COLO829 (cell line): ENCODE results near the gene FANCF.

Source experiments
- DNase-seq: peaks from one replicate; pipeline ENCODE4 v3.0.0; 2012; ENCODE audit warnings: low spot score

FANCF gene

GRCh38 chr11:22624742-22625447, 728 bp downstream of the FANCF start:
- DNase-seq = peak; percentile 30

- DNase-seq = no peak
These were observed 7.8 kb downstream of the FANCF start for GRCh38 chr11:22617868-22618267.

- DNase-seq = no peak
These were observed 21.7 kb downstream of the FANCF start for GRCh38 chr11:22603933-22604332.

GRCh38 chr11:22602504-22602903, 23.1 kb downstream of the FANCF start:
- no peak for DNase-seq

GRCh38 chr11:22599458-22599857, 26.2 kb downstream of the FANCF start:
- DNase-seq = no peak

DNA sequence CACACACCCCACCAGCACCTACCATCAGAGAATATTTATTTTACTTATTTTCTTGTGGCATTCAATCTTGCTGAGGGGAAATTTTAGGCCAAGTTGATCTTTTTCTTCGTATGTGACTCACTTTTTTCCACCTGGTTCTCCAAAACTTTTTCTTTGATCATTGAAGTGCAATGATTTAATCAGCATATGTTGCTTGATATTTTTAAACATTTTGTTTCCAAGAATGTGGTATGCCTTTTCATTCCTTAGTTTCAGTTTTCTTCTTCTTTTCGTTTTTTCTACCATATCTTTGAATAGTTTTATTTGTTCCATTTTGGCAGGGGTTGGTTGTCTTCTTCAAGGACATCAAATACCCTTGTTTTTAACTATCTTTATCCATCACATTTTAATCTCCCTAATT, 28.6 kb downstream of the FANCF start:
- DNase-seq = no peak

DNA sequence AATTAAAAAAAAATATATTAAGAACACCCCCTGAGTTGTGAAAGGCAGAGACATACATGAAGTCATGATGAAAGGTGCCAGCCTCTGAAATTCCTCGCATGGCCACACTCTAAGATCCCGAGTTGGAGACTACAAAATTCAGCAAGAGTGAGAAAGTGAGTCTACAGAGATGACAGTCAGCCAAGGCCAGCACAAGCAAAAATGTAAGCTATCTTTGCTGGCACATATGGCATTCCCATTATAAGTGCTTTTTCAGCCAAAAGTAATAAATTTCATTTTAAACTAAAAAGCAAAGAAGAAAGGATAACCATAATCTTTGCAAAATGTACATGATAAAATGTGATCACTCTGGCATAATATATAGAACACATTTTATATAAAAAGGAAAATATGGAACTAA, 40.6 kb downstream of the FANCF start:
- DNase-seq = no peak

DNA sequence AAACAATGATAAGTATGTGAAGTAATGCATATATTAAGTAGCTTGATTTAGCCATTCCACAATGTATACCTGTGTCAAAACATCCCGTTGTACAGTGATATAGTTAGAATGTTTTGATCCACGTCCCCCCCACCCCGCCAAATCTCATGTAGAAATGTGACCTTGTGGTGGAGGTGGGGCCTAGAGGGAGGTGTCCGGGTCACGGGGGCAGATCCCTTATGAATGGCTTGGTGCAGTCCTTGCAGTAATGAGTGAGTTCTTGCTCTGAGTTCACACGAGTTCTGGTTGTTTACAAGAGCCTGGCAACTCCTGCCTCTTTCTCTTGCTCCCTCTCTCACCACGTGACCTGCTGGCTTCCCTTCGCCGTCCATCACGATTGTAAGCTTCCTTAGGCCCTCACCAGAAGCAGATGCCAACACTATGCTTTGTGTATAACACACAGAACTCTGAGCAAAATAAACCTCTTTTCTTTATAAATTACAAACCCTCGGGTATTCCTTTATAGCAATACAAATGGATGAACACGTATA, 41.6 kb downstream of the FANCF start:
- no peak for DNase-seq

DNA sequence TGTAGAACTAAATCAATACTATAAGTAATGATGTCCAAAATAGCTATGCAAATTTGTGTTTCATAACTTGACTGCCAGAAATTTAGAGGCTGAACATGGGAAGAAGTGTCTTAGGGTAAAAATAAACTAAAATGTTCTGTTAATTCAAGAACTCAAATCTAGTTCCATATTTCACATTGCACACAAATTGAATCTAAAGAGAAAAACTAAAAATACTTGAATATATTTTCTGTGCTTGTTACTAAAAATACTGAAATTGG, 43.5 kb downstream of the FANCF start:
- DNase-seq = no peak

DNA sequence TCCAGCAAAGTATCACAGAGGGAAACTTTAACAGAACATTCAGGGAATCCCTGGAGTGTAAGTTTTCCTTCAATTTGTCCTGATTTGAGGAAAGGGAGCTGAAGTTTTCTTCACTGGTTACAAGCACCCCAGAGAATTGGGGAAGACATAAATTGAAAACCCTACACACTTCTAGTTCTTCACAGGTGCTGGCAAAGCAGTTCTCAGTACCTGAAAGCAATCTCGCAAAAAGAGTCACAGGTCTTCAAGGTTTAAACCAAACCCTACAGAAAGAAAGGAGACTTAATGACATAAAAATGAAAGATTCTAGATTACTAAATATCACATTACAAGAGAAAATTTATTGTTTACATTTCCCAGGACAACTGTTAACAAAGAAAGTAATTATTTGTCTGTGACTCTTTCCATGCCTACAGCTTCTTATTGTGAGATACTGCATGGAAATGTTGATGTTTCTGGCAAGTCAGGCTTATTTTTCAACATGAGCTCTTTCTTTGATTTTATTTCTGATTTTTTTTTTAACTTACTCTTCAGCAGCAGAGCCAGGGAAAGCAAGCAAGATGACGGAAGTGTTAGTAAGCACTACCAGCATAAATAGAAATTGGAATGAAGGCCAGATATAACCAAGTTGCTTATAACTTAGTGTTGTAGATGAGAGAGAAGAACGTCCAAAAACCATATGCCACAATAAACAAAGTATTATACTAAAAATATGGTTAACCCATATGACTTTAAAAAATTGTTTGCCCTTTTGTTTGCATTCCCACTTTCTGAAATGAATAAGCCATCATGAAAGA, 44.1 kb downstream of the FANCF start:
- no peak for DNase-seq

DNA sequence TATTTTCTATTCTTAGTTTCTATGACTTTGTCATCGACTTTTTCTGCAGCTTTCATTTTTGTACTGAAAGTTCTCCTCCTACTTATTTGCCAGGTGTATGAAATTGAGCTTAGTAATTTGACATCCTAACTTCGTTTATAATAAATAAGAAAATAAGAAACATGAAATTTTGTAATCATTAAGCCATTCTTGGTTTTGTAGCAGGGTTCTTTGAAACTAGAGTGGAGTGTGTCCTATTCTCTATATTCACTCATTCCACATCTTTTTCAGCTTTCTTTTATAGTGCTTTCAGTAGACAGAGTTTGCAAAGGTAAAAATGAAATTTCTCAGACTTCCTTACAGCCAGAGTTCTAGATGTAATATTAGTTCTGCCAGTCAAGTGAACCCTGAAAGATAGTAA, 47.8 kb downstream of the FANCF start:
- DNase-seq = no peak
